PFSK-1 (cell line): ENCODE data around the gene GABRB1.

Source experiments
- POLR2AphosphoS5 ChIP-seq: IDR thresholded peaks from 2 replicates; pipeline ENCODE4 v1.6.1; 2012; ENCODE audit warnings: low read depth, mild to moderate bottlenecking, control low read depth, low read length, moderate library complexity
- SIN3A ChIP-seq: IDR thresholded peaks from 2 replicates; pipeline ENCODE4 v1.6.1; 2012; ENCODE audit warnings: mild to moderate bottlenecking, low read length, moderate library complexity, borderline replicate concordance; ENCODE audit not compliant: insufficient read depth
- TAF1 ChIP-seq: IDR thresholded peaks from 2 replicates; pipeline ENCODE4 v1.6.1; 2012; ENCODE audit warnings: low read length, control low read depth, borderline replicate concordance; ENCODE audit not compliant: insufficient read depth
- TF ChIP-seq, protein P1 (sequence below), 2 experiments: IDR thresholded peaks; 2 replicates each; pipeline versions ENCODE4 v1.6.1 to v1.8.0; 2011 to 2012; ENCODE audit warnings: low read depth in 2 of 2, low read length in 2 of 2, control low read depth in 1 of 2, inconsistent platforms in 1 of 2, mild to moderate bottlenecking in 1 of 2, moderate library complexity in 1 of 2; ENCODE audit not compliant: insufficient read depth in 1 of 2

- TF ChIP-seq, protein P1, sequence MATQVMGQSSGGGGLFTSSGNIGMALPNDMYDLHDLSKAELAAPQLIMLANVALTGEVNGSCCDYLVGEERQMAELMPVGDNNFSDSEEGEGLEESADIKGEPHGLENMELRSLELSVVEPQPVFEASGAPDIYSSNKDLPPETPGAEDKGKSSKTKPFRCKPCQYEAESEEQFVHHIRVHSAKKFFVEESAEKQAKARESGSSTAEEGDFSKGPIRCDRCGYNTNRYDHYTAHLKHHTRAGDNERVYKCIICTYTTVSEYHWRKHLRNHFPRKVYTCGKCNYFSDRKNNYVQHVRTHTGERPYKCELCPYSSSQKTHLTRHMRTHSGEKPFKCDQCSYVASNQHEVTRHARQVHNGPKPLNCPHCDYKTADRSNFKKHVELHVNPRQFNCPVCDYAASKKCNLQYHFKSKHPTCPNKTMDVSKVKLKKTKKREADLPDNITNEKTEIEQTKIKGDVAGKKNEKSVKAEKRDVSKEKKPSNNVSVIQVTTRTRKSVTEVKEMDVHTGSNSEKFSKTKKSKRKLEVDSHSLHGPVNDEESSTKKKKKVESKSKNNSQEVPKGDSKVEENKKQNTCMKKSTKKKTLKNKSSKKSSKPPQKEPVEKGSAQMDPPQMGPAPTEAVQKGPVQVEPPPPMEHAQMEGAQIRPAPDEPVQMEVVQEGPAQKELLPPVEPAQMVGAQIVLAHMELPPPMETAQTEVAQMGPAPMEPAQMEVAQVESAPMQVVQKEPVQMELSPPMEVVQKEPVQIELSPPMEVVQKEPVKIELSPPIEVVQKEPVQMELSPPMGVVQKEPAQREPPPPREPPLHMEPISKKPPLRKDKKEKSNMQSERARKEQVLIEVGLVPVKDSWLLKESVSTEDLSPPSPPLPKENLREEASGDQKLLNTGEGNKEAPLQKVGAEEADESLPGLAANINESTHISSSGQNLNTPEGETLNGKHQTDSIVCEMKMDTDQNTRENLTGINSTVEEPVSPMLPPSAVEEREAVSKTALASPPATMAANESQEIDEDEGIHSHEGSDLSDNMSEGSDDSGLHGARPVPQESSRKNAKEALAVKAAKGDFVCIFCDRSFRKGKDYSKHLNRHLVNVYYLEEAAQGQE (IDR thresholded peaks at IDR 0.05; ENCODE audit: insufficient read depth in 1 of 2, low read depth in 2 of 2, low read length in 2 of 2), result no peak
- TF ChIP-seq POLR2AphosphoS5 (no peak), TAF1 (no peak), SIN3A (no peak)
Measured at GRCh38 chr4:47013373-47013772, 18.0 kb upstream of the GABRB1 start.
